HCEC 1CT (cell line): Measurements from ENCODE around the gene ADCY4.
A peak's percentile ranks its signal among the peaks of the same experiment; 100 is the strongest.
"Not testable (repeated sequence)": the region's sequence is repeated elsewhere in the genome, so short reads cannot be mapped to it uniquely, and the experiment has no call there.

Experiments used
- DNase-seq: peaks from one replicate; pipeline ENCODE4 v3.0.0-alpha.2; 2017

The ADCY4 gene

GRCh38 chr14:24338843-24339242, 4.0 kb upstream of the ADCY4 start:
- no peak for DNase-seq

- DNase-seq = no peak
These were observed 2.9 kb upstream of the ADCY4 start for GRCh38 chr14:24337824-24338175.

- no peak for DNase-seq
These were observed 2.4 kb upstream of the ADCY4 start for GRCh38 chr14:24337144-24337823.

DNA sequence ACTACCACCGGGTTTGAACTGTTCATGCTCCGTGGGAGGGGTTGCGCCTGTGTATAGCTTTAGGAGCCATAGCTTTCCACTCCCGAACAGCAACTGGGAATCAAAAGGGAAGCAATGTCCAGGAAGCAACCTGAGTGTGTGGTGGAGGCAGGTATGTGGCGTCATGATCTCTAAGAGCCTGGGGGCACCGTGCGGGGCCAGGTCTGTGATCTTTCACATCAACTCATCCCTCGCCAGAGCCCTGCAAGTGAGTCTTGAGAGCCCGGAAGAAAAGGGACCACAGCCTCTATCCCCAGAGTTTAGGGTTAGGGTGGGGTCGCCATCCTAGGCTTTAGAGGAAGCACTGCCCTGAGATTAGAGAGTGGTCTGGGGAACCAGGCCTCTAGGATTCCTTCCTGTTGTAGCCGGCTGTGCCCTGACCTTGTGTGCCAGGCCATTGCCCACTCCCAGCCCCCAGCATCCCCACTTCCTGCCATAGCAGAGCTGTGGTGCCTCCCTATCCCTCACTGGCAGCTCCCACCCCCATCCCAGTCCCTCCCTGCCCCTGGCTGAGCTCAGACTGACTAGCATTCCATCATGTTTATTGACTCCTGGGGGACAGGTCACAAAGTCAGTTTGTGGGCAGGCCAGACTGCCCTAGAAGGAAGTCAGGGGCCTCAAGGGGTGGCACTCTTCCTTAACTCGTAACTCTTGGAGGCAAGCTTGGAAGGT, 745 bp upstream of the ADCY4 start:
- no peak for DNase-seq

GRCh38 chr14:24332268-24332993, 2.4 kb downstream of the ADCY4 start:
- peak; percentile 42 for DNase-seq

GRCh38 chr14:24331731-24332267, 3.1 kb downstream of the ADCY4 start:
- DNase-seq = no peak

- DNase-seq = no peak
These were observed 3.7 kb downstream of the ADCY4 start for GRCh38 chr14:24330973-24331674.

DNA sequence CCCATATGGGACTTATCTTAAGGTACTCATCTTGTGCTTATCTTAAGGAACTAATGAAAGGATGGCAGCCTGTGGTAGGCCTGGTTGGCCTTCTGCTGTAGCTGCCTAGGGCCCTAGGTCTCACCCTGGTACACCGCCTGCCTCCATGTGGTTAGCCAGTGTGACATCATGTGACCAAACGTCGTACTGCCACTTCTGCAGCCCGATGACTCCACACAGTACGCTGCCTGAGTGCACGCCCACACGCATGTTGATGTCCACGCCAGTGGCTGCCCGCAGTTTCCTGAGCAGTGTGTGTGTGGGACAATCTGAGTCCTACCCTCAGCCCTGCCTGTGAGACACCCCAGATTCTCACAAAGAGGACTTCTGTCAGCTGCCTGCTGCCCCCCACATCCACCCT, 5.1 kb downstream of the ADCY4 start:
- DNase-seq = no peak

- DNase-seq = no peak
These were observed 5.7 kb downstream of the ADCY4 start for GRCh38 chr14:24329073-24329663.

DNA sequence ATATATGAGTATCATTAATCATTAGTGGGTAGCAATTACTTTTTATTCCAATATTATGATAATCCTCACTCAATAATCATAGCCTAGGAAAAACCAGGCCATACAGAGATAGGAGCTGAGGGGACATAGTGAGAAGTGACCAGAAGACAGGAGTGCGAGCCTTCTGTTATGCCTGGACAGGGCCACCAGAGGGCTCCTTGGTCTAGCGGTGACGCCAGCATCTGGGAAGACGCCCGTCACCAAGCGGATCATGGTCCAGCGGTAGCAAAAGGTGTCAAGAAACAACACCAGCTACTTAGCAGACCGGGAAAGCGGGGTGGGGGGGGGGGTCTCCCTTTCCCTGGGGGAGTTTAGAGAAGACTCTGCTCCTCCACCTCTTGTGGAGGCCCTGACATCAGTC, 7.0 kb downstream of the ADCY4 start:
- not testable (repeated sequence) for DNase-seq

- DNase-seq = no peak
These were observed 7.6 kb downstream of the ADCY4 start for GRCh38 chr14:24327303-24327702.

DNA sequence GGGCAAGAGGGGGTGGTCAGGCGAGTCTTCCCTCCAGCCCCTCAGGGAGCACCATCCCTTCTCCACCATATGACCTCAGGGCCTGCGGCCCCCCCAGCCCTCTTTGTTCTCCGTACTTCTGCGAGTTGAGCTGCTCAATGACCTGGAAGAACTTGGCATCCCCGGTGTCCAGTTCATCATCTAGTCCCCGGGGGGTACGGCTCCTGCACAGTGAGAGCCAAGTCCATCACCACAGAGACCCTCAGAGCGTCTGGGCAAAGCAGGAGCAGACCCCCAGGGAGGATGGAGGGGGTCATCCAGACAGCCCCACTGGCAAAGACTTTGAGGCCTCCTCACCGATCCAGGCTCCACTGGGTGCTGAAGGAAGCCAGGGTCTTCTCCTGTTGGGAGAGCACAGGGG, 8.9 kb downstream of the ADCY4 start:
- DNase-seq = no peak

- no peak for DNase-seq
These were observed 9.8 kb downstream of the ADCY4 start for GRCh38 chr14:24325041-24325530.

DNA sequence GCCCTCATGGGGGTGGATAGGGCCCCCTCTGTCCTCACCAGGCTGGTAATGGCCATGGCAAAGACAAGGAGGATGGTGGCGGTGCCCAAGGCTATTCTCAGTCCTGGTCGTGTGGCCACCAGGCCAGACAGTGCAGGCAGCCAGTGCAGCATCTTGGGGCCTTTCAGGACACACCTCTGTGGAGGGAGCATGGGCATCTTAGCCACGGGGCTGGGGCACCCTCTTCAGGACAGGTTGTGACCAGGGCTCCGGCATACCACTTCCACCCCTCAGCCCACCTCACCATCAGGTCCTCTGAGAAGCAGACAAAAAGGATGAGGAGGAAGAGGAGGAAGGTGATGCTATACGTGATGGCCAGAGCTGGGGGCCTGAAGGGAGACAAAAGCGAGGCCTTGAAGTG, 10.8 kb downstream of the ADCY4 start:
- no peak for DNase-seq

DNA sequence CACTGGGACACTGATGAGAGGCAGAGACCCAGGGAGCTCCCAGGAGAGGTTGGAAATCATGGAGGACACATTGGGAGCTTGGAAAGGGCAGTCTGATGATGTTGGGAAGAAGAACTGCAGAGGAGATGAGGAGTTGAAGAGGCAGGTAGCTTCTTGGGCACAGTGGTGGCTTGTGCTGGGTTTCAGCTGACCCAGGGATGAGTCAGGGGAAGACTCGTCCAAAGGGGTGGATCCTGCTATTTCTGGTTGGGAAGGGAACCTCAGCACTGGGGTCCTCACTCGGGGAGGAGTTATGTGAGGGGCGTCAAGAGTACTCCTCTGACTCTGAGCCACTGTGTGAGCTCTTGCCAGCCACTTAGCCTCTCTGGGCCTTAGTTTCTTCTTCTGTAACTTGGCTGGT, 11.5 kb downstream of the ADCY4 start:
- no peak for DNase-seq

GRCh38 chr14:24322672-24323071, 12.2 kb downstream of the ADCY4 start:
- DNase-seq = no peak

GRCh38 chr14:24321212-24321975, 13.5 kb downstream of the ADCY4 start:
- no peak for DNase-seq

- peak; percentile 39 for DNase-seq
These were observed 17.5 kb downstream of the ADCY4 start for GRCh38 chr14:24317141-24317928.

GRCh38 chr14:24316597-24316950, 18.3 kb downstream of the ADCY4 start:
- DNase-seq = no peak

DNA sequence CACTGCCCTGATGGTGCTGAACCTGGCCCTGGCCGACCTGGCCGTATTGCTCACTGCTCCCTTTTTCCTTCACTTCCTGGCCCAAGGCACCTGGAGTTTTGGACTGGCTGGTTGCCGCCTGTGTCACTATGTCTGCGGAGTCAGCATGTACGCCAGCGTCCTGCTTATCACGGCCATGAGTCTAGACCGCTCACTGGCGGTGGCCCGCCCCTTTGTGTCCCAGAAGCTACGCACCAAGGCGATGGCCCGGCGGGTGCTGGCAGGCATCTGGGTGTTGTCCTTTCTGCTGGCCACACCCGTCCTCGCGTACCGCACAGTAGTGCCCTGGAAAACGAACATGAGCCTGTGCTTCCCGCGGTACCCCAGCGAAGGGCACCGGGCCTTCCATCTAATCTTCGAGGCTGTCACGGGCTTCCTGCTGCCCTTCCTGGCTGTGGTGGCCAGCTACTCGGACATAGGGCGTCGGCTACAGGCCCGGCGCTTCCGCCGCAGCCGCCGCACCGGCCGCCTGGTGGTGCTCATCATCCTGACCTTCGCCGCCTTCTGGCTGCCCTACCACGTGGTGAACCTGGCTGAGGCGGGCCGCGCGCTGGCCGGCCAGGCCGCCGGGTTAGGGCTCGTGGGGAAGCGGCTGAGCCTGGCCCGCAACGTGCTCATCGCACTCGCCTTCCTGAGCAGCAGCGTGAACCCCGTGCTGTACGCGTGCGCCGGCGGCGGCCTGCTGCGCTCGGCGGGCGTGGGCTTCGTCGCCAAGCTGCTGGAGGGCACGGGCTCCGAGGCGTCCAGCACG, 18.9 kb downstream of the ADCY4 start:
- DNase-seq = no peak
